Right lobe of liver (tissue), 6 donors: ENCODE results near the gene CLIC5. TPM values are rescaled to one million over a fixed set of nuclear protein-coding genes. Genes with fewer than 3 reads are reported as not detected.

Source experiments
- ATAC-seq, 4 donors: fragments of 200-7000 bp; cut with Tn5 transposase; one replicate each; pipeline ENCODE4 v1.9.1; 2020; ENCODE audit warnings: mild to moderate bottlenecking in 4 of 4, moderate library complexity in 4 of 4
- DNase-seq, 3 donors: peaks; one replicate each; pipeline ENCODE4 v3.0.0-alpha.2; 2020
- H3K27ac ChIP-seq, 3 donors: fragments of 200-600 bp; one replicate each; pipeline ENCODE4 v1.8.0; 2022
- H3K27me3 ChIP-seq, 2 donors: fragments of 200-600 bp; one replicate each; pipeline ENCODE4 v1.8.0; 2022
- H3K36me3 ChIP-seq, 4 donors: fragments of 200-600 bp; sonication (generic) in 1 of 4; one replicate each; pipeline versions ENCODE4 v1.5.1 to v1.8.0; 2017 to 2022; ENCODE audit warnings: control low read depth in 1 of 4
- H3K4me1 ChIP-seq, 4 donors: fragments of 200-600 bp; sonication (generic) in 1 of 4; one replicate each; pipeline versions ENCODE4 v1.5.1 to v1.8.0; 2017 to 2022; ENCODE audit warnings: control low read depth in 1 of 4
- H3K4me3 ChIP-seq, 3 donors: fragments of 200-600 bp; one replicate each; pipeline ENCODE4 v1.8.0; 2022
- H3K9me3 ChIP-seq, 4 donors: fragments of 200-600 bp; sonication (generic) in 1 of 4; one replicate each; pipeline versions ENCODE4 v1.5.1 to v1.8.0; 2017 to 2022; ENCODE audit warnings: control low read depth in 1 of 4
- CTCF ChIP-seq, 4 donors: fragments of 200-600 bp in 3 of 4; fragments of 450-650 bp in 1 of 4; IDR thresholded peaks; one replicate each; pipeline versions ENCODE4 v1.5.1 to v1.8.0; 2016 to 2022; ENCODE audit warnings: antibody characterized with exemption in 4 of 4, mild to moderate bottlenecking in 2 of 4
- POLR2A ChIP-seq: fragments of 450-650 bp; IDR thresholded peaks from one replicate; pipeline ENCODE4 v1.6.1; 2017; ENCODE audit warnings: antibody characterized with exemption, mild to moderate bottlenecking
- WGBS: methylation state at CpG from one replicate; pipeline ENCODE4 v1.1.6; 2018; ENCODE audit warnings: low coverage, low lambda C conversion rate; ENCODE audit not compliant: insufficient coverage; ENCODE audit errors: missing lambda C conversion rate; 5-methylcytosine and 5-hydroxymethylcytosine counted together
- intact Hi-C, 2 donors: fragments of 100-400 bp; cut with DNase I; formaldehyde crosslinking; loops; one replicate each; pipeline versions ENCODE4 v1.11.2 to v1.14.1; 2022
- total RNA-seq, 6 experiments: library from RNA; depleted of rRNA in 2 of 6; stranded (reverse); fragments of >200 nt in 2 of 6; fragmentation: NEBNext Ultra II Directional in 3 of 6; extraction: Animal tissue kit (Norgen Biotek cat#: 25700) in 3 of 6; gene quantifications; one replicate each; pipeline versions ENCODE4 v1.1.0 to v1.2.4, GENCODE V29; 2016 to 2023
- donor health status: DM: no; HTN: yes; CAD: no.
- donor health status: DM: no; HTN: no; CAD: no.
- donor health status: DM: no; HTN: no; CAD: no.
- donor health status: DM: no; HTN: yes; CAD: no.
- donor health status: DM: no; HTN: yes; CAD: no.

Gene CLIC5
- total RNA-seq, 6 experiments from 2014 or later, result 0.18 to 0.42 (median 0.29) TPM

- intact Hi-C loops, result no loop called here
- Histone ChIP-seq H3K27ac (no peak overlapping the region), H3K36me3 (no peaks in the 10 kb centered on the region), H3K4me3 (no peak overlapping the region), H3K27me3 (no peaks in the 10 kb centered on the region), H3K4me1 (no peaks in the 10 kb centered on the region), H3K9me3 (no peaks in the 10 kb centered on the region)
- WGBS, result 90% methylated on average over 2 of the region's 3 CpGs
- DNase-seq (no peak), ATAC-seq (no peak)
- no peak for TF ChIP-seq CTCF (IDR thresholded peaks at IDR 0.05)
- TF ChIP-seq POLR2A, result no peak
These were observed 63.1 kb downstream of the CLIC5 start for GRCh38 chr6:45952546-45952945.

GRCh38 chr6:45952168-45952529, 63.5 kb downstream of the CLIC5 start:
- TF ChIP-seq POLR2A (no peak), CTCF (IDR thresholded peaks at IDR 0.05) (no peak)
- Histone ChIP-seq H3K36me3 (no peaks in the 10 kb centered on the region), H3K4me3 (no peak overlapping the region), H3K9me3 (no peaks in the 10 kb centered on the region), H3K4me1 (no peaks in the 10 kb centered on the region), H3K27me3 (no peaks in the 10 kb centered on the region), H3K27ac (no peak overlapping the region)
- WGBS, result 70% methylated on average over 7 of the region's 7 CpGs
- intact Hi-C loops, result no loop called here
- ATAC-seq (no peak), DNase-seq (no peak)

GRCh38 chr6:45951321-45952167, 64.1 kb downstream of the CLIC5 start:
- no peaks in the 10 kb centered on the region for H3K27me3 ChIP-seq
- WGBS, result 59% methylated on average over 10 of the region's 11 CpGs
- TF ChIP-seq CTCF (IDR thresholded peaks at IDR 0.05) (no peak), POLR2A (no peak)
- no peak overlapping the region for H3K4me3 ChIP-seq
- ATAC-seq (no peak), DNase-seq (no peak)
- intact Hi-C loops, result no loop called here
- H3K36me3 ChIP-seq, result no peaks in the 10 kb centered on the region
- H3K4me1 ChIP-seq, result no peaks in the 10 kb centered on the region
- H3K9me3 ChIP-seq, result no peaks in the 10 kb centered on the region
- H3K27ac ChIP-seq, result no peak overlapping the region

GRCh38 chr6:45949256-45949655, 66.4 kb downstream of the CLIC5 start:
- H3K4me3 ChIP-seq, result no peak overlapping the region
- no peaks in the 10 kb centered on the region for H3K4me1 ChIP-seq
- TF ChIP-seq CTCF (IDR thresholded peaks at IDR 0.05) (no peak), POLR2A (no peak)
- WGBS, result 58% methylated on average over 7 of the region's 7 CpGs
- no peak for ATAC-seq
- H3K27me3 ChIP-seq, result no peaks in the 10 kb centered on the region
- H3K36me3 ChIP-seq, result no peaks in the 10 kb centered on the region
- no peaks in the 10 kb centered on the region for H3K9me3 ChIP-seq
- intact Hi-C loops, result no loop called here
- H3K27ac ChIP-seq, result no peak overlapping the region
- DNase-seq, result no peak

- Histone ChIP-seq H3K4me3 (no peak overlapping the region), H3K4me1 (no peaks in the 10 kb centered on the region), H3K36me3 (no peaks in the 10 kb centered on the region), H3K27me3 (no peaks in the 10 kb centered on the region), H3K27ac (no peak overlapping the region), H3K9me3 (no peaks in the 10 kb centered on the region)
- ATAC-seq, result no peak
- TF ChIP-seq POLR2A (no peak), CTCF (IDR thresholded peaks at IDR 0.05) (no peak)
- intact Hi-C loops, result no loop called here
- DNase-seq, result no peak
These were observed 67.9 kb downstream of the CLIC5 start for GRCh38 chr6:45947807-45948206.
